M059J (cell line): ENCODE data around the gene ATP6V0A4. TPM values are rescaled to one million over a fixed set of nuclear protein-coding genes. Genes with fewer than 3 reads are reported as not detected.
"Not testable (repeated sequence)": the region's sequence is repeated elsewhere in the genome, so short reads cannot be mapped to it uniquely, and the experiment has no call there.

ENCODE experiments used
- DNase-seq: peaks from one replicate; pipeline ENCODE4 v3.0.0-alpha.2; 2012; ENCODE audit warnings: low read depth
- total RNA-seq: library from RNA; depleted of rRNA; stranded (reverse); fragments of >200 nt; shearing (Covaris generic); gene quantifications from 2 replicates; pipeline ENCODE4 v1.2.3, GENCODE V29; 2014

The ATP6V0A4 gene
- total RNA-seq, 1 experiment from 2014 or later, result 0.91 TPM

DNA sequence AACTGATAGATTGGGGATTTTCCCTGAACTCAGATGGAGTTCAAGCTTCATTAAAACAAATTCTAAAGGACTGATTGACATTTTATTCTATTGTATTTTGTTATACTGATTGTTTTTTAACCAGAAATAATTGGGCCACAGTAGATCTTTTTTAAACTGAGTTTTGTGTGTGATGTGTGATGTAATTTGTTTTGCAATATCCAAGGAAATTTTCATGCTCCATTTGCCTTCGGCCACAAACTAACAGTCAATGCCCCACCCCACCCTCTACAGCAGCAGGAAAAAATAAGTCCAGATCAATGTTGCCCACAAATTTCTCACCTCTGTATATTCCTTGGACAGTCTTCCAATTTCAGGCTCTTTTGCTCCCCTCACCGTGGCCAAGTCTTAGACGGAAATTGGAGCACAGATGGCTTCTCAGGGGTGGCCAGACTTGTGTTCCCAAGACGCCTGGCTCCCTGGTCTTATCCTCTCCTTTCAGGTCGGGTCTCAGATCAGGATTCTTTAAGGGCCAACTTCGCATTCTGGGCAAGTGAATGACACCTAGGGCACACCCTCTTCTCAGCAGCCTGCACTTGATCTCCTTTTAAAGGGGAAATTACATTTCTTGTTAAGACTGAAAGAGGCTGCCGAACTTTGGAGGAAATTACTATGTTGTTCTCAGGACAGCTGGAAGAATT, 97.0 kb downstream of the ATP6V0A4 start, which contains the start of gene SVOPL:
TSS of gene SVOPL (minus strand) at position 506 of the 680 bp plus-strand sequence. CDS start 22,317 bp downstream, outside the sequence.
- DNase-seq, result no peak

DNA sequence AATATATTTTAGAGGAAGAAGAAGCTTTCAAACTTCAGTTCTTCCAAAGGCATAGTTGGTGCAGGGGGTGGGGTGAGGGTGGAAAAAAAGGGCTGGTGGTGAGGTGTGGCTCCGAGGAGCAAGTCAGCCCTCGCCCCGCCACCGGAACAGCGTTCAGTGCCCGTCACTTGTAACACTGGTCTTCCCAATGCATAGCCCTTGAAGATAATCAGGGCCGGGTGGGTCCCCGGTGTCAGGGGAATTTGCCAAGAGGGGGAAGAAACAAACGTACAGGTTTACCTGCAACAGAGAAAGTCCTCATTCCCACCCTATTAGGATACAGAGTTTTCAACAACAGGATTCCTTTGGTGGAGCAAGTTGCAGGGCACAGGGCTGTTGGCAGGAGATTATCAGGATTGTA, 98.3 kb downstream of the ATP6V0A4 start:
- DNase-seq, result no peak

GRCh38 chr7:138698281-138698680, 99.7 kb downstream of the ATP6V0A4 start:
- no peak for DNase-seq

DNA sequence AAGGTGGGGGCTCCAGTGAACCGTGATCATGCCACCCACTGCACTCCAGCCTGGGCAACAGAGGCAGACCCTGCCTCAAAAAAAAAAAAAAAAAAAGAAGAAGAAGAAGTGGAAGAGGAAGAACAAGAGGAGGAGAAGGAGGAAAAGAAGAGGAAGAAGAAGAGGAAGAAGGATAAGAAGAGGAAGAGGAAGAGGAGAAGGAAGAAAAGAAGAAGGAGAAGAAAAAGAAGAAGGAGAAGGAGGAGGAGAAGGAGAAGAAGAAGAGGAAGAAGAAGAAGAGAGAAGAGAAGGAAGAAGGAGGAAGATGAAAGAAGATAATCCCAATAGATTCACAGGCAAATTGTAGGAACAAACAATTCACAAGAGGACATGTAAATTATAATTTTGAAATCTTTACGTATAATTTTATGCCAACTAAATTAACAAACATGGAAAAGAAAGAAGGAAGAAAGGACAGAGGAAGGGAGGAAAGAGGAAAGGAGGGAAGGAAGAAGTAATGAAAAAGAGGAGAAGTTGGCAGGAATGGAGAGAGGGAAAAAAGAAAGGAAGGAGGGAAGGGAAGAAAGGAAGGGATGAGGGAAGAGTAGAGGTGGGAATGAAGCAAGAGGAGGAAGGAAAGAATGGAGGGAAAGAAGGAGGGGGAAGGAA, 100.3 kb downstream of the ATP6V0A4 start:
- DNase-seq, result no peak

DNA sequence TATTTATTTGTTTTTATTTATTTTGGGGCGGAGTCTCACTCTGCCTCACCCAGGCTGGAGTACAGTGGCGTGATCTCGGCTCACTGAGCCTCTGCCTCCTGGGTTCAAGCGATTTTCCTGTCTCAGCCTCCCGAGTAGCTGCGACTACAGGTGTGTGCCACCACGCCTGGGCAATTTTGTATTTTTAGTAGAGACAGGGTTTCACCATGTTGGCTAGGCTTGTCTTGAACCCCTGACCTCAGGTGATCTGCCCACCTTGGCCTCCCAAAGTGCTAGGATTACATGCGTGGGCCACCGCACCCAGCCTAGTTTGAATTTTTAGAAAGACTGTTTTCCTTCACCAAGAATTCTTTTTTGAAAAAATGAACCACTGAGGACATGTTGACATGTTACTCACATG, 102.2 kb downstream of the ATP6V0A4 start:
- DNase-seq, result not testable (repeated sequence)

DNA sequence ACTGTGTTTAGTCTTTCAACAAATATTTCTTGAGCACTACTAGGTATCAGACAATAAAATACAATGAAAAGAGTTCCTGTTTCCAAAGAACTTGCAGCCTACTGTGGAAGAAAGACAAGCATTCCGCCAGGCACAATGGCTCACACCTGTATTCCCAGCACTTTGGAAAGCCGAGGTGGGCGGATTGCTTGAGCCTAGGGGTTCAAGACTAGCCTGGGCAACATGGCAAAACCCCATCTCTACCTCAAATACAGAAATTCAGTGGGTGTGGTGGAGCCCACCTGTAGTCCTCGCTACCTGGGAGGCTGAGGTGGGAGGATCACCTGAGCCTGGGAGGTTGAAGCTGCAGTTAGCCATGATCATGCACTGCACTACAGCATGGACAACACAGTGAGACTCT, 102.9 kb downstream of the ATP6V0A4 start:
- DNase-seq, result no peak

DNA sequence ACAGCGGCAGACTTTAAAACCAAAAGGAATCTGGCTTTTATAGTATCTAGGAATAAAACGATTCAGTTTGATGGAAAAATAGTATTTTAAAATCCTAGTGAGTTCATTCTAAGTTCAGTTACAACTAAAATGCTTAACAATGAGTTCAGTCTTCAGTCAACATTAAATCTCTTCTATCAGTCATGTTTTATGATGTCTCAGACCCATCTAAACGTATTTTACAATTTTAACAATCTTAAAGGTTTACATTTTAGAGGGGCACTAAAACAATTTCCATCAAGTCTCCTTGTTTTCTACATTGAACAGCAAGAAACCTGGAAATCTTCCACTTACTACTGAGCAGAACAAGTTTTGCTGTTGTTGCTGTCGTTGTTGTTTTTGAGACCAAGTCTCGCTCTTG, 106.8 kb downstream of the ATP6V0A4 start:
- DNase-seq, result no peak

- DNase-seq, result no peak
Observed at GRCh38 chr7:138690495-138690894, 107.5 kb downstream of the ATP6V0A4 start.

GRCh38 chr7:138688037-138688436, 110.0 kb downstream of the ATP6V0A4 start:
- DNase-seq, result not testable (repeated sequence)

DNA sequence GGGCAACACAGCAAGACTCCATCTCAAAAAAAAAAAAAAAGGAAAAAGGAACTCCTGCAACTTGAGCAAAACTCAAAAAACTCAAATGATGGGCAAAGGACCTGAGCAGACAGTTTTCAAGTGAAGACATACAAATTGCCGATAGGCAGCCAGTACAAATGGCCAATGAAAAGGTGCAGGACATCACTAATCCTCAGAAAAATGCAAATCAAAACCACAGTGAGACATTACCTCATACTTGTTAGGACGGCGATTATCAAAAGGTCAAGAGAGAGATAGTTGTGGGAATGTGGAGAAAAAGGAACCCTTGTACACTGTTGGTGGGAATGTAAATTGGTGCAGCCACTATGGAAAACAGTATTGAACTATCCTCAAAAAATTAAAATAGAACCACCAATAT, 113.7 kb downstream of the ATP6V0A4 start:
- peak; percentile 40 for DNase-seq

DNA sequence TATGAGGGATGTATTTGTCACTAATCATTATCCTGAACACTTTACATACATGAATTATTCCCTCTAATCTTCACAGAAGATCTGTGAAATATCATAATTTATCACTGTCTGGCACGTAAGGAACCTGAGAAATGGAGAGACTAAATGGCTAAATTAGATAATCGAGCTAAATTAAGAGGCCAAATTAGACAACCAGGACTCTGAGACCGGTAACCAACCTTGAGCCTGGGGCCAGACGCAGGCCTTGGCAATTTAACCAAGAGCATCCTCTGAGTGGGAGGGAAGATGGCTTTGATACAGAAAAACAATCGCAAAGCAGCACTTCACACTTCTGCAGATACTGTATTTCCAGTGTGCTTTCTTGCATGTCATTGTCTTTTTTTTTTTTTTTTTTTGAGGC, 118.2 kb downstream of the ATP6V0A4 start:
- DNase-seq, result no peak

- DNase-seq, result no peak
Observed at GRCh38 chr7:138670594-138670993, 127.4 kb downstream of the ATP6V0A4 start.

DNA sequence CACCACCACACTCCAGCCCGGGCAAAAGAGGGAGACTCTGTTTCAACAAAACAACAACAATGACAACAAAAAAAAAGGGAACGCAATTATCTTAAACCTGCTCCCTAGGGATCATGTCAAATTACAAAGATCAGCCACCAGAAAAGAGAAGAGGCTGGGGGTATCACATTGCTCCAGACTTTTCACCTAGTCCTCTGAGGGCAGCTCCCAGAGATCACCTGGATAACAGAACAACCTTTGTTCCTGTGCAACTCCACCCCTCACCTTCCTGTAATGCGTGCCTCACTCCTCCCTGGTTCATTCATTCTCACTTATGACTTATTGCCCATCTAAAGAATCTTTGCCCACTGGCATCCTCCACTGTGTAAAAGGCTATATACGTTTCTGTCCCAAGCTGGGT, 128.6 kb downstream of the ATP6V0A4 start:
- no peak for DNase-seq

DNA sequence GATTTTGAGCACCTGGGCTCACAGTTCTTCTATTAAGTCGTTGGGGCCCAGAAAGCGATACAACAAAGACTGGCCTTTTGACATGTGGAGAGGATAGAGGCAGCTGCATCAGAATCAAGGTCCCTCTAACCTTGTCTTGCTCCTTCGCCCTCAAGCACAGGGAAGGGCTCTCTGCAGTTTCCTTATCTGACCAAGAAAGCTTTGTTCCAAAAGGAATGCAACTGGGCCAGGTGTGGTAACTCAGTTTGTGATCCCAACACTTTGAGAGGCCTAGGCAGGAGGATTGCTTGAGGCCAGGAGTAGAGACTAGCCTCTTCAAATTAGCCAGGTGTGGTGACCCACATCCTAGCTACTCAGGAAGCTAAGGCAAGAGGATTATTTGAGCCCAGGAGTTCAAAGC, 129.1 kb downstream of the ATP6V0A4 start:
- no peak for DNase-seq

GRCh38 chr7:138668229-138668596, 129.8 kb downstream of the ATP6V0A4 start:
- no peak for DNase-seq

GRCh38 chr7:138667535-138668228, 130.3 kb downstream of the ATP6V0A4 start:
- no peak for DNase-seq

- DNase-seq, result no peak
Observed at GRCh38 chr7:138666385-138666784, 131.6 kb downstream of the ATP6V0A4 start.

- no peak for DNase-seq
Observed at GRCh38 chr7:138665669-138666140, 132.3 kb downstream of the ATP6V0A4 start.

GRCh38 chr7:138665249-138665648, 132.7 kb downstream of the ATP6V0A4 start:
- DNase-seq, result no peak

- peak; percentile 25 for DNase-seq
Observed at GRCh38 chr7:138663725-138664710, 134.0 kb downstream of the ATP6V0A4 start.

DNA sequence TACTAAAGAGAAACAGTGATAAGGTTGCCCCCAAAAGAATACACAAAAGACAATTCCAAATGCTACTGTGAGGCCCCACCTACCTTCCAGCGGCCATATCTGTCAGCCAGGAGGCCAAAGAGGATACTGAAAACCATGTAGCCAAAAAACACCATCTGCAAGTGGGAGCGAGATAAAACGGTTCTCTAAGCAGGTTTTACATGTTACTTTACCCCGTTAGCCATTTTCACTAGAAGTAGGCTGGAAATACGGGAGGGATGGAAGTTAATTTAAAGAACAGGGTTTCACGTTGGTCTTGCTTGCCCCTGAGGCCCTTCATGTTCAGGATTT, 135.0 kb downstream of the ATP6V0A4 start:
- DNase-seq, result no peak
